Common myeloid progenitor, CD34-positive (primary cell): Measurements from ENCODE around the gene RIBC1.

Source experiments
- CTCF ChIA-PET: fragments of 350-600 bp; sonication (Branson Sonifier 250); formaldehyde crosslinking; loops from one replicate; lab custom pipeline; 2021; ENCODE audit warnings: antibody characterized with exemption; lab: Charles Lee
- POLR2A ChIA-PET: fragments of 350-600 bp; sonication (Branson Sonifier 250); formaldehyde crosslinking; loops from one replicate; lab custom pipeline; 2021; ENCODE audit warnings: antibody characterized with exemption; lab: Charles Lee
- DNase-seq, 3 donors: peaks; one replicate each; pipeline versions ENCODE4 v3.0.0 to v3.0.0-alpha.2; 2013
- H3K27ac ChIP-seq, 2 experiments: 1 replicate in 1 of 2; 2 replicates in 1 of 2; pipeline ENCODE4 v1.7.0; 2013; ENCODE audit warnings: inconsistent platforms in 2 of 2, low read length in 2 of 2, mild to moderate bottlenecking in 2 of 2, low read depth in 1 of 2, moderate library complexity in 1 of 2; ENCODE audit not compliant: severe bottlenecking in 2 of 2, insufficient read depth in 1 of 2, poor library complexity in 1 of 2
- H3K27me3 ChIP-seq, 5 experiments: replicated peaks in 2 of 5; 1 replicate in 3 of 5; 2 replicates in 2 of 5; pipeline versions ENCODE4 v1.6.1 to v1.7.0; 2013; ENCODE audit warnings: low read length in 4 of 5, mild to moderate bottlenecking in 2 of 5, moderate library complexity in 2 of 5, inconsistent platforms in 1 of 5; ENCODE audit not compliant: insufficient read depth in 5 of 5, control insufficient read depth in 4 of 5
- H3K36me3 ChIP-seq, 4 experiments: 1 replicate in 2 of 4; 2 replicates in 2 of 4; pipeline versions ENCODE4 v1.6.1 to v1.7.0; 2013; ENCODE audit warnings: low read length in 3 of 4, control low read depth in 1 of 4, mild to moderate bottlenecking in 1 of 4; ENCODE audit not compliant: control insufficient read depth in 4 of 4, insufficient read depth in 4 of 4
- H3K4me1 ChIP-seq, 4 experiments: 1 replicate in 3 of 4; 2 replicates in 1 of 4; pipeline versions ENCODE4 v1.6.1 to v1.7.1; 2013; ENCODE audit warnings: low read length in 3 of 4, mild to moderate bottlenecking in 3 of 4, control low read depth in 1 of 4, inconsistent platforms in 1 of 4, moderate library complexity in 1 of 4; ENCODE audit not compliant: control insufficient read depth in 4 of 4, insufficient read depth in 4 of 4; ENCODE audit errors: control extremely low read depth in 1 of 4
- H3K4me3 ChIP-seq, 7 experiments: 1 replicate in 4 of 7; 2 replicates in 3 of 7; pipeline versions ENCODE4 v1.5.1 to v1.7.0; 2013; ENCODE audit warnings: mild to moderate bottlenecking in 7 of 7, low read length in 6 of 7, moderate library complexity in 6 of 7, inconsistent platforms in 2 of 7, low read depth in 2 of 7, control low read depth in 1 of 7; ENCODE audit not compliant: insufficient read depth in 4 of 7, control insufficient read depth in 1 of 7; ENCODE audit errors: extremely low read depth in 1 of 7
- H3K9me3 ChIP-seq, 5 experiments: 1 replicate in 4 of 5; 2 replicates in 1 of 5; pipeline versions ENCODE4 v1.6.1 to v1.7.1; 2013; ENCODE audit warnings: low read length in 4 of 5, mild to moderate bottlenecking in 2 of 5, inconsistent platforms in 1 of 5, low read depth in 1 of 5, moderate library complexity in 1 of 5; ENCODE audit not compliant: control insufficient read depth in 4 of 5, insufficient read depth in 2 of 5; ENCODE audit errors: control extremely low read depth in 1 of 5
- whole genome bisulfite sequencing: methylation state at CpG from one replicate; pipeline ENCODE4 v1.1.5; 2013; ENCODE audit not compliant: insufficient coverage; 5-methylcytosine and 5-hydroxymethylcytosine counted together

Gene RIBC1

DNA sequence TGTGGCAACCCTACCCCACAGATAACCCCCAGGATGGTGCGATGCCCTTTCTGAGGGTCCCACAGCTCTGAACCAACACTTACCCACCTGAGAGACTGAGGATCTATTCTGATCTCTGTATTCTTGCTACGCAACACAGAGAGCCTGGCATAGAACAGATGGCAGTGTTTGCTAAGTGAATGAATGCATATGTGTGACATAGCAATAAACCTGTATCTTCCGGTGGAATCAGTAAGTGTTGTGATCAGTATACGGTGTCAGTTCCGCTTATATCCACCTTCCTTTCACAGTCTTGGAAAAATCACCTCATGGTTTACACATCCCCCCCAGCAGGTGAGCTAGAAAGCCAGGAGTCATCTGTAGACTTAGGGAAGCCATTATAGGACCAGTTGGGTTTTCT lies 17.4 kb downstream of the RIBC1 start:
- no peaks in the 10 kb centered on the region for H3K9me3 ChIP-seq
- H3K27ac ChIP-seq: no peak overlapping the region
- ChIA-PET CTCF (interaction anchor here (0.9 kb wide), 1 partner anchor 113 kb away, joined by 3 read pairs; no protein-coding TSS in a partner anchor), POLR2A (no interaction called here)
- 89% methylated on average over 1 of the region's 5 CpGs for WGBS
- peaks cover 0 to 49% (median 3%) of the 10 kb centered on the region in 5 experiments for H3K27me3 ChIP-seq
- no peak for DNase-seq
- peak overlapping the region in 3 of 7 experiments; percentile 4 to 70 (median 8) for H3K4me3 ChIP-seq
- H3K4me1 ChIP-seq: peaks cover 0 to 23% (median 19%) of the 10 kb centered on the region in 4 experiments
- H3K36me3 ChIP-seq: no peaks in the 10 kb centered on the region

DNA sequence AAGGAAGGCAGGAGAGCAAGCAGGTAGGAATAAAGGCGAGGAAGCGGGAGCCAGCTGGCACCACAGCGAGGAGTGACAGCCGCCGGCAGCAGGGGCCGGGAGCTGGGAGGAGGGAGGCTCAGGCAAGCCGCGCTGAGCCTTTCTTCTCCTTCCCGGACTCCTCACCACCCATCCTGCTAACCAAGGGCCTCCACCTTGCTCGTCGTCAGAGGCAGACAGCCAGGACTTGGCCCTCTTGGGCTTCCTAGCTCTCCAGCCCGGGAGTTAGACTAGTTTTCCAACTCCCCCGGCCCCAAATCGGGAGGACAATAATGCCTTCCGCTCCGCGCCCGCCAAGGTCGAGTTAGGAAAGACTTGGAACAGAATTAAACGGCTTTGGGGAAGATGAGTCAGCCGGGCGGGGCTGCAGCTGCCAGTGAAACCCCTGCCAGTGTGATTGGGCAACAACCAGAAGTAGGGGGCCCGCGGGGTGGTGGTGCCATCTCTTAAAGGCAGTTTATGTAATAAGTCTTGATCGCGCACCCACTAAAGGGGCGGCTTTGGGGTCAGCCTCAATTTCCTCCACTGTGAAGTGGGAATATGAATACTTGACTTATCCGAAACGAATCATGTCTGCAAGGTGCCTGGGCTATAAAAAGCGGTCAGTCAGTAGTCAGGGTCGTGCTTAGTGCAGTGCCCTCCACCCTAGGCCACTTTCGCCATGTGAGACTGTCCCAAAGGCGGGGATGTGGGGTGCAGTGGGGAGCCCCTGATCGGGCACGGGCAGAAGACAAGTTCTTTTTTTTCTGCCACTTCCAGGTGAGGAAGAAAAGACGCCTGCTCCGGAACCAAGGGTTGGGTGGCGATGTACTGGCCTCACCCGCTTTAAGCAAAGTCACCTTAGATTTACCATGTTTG lies 18.2 kb downstream of the RIBC1 start:
- Histone ChIP-seq H3K4me1 (peaks cover 0 to 21% (median 19%) of the 10 kb centered on the region in 4 experiments), H3K4me3 (peak overlapping the region in 5 of 7 experiments; percentile 3 to 70 (median 53)), H3K27me3 (peaks cover 0 to 45% (median 3%) of the 10 kb centered on the region in 5 experiments), H3K9me3 (no peaks in the 10 kb centered on the region), H3K36me3 (no peaks in the 10 kb centered on the region), H3K27ac (no peak overlapping the region)
- peak in 2 of 3 donors; percentile 63 to 66 for DNase-seq
- POLR2A ChIA-PET: no interaction called here
- 31% methylated on average over 36 of the region's 39 CpGs for WGBS
- CTCF ChIA-PET: interaction anchor here (0.9 kb wide), 1 partner anchor 114 kb away, joined by 3 read pairs; no protein-coding TSS in a partner anchor

DNA sequence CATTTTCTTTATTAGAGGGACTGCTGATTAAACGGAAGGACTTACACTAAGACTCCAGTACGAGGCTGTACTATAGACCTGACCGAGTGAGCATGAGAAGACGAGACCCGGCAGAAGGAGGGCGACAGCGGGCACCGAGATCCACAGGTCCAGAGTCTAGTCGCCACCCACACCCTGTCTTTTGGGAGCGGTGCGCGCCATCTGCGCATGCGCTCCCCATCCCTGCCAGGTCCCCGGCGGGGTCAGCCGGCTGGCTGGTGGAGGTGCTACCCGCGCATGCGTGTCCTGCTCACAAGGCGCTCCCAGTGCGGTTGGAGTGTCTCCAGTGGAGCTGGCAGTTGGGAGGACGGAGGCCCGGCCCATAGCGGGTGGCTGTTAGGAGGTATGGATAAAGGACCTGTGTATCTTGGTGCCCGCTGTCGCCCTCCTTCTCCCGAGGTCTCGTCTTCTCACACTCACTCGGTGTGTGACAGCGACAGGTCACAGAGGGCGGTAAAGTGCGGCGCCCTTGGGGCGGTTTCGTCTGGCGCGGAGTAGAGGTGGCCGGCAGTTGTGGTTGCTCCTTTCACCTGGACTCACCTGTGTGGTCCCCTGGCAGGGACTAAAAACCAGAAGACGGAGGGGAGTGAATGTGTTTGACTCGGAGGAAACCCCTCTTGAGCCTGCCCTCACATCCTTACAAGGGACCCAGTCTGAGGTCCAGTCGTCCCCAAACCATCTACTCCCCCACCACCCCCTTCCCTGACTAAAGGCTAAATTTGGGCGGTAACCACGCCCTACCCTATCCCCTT lies 19.1 kb downstream of the RIBC1 start:
- Histone ChIP-seq H3K4me3 (peak overlapping the region; percentile 8 to 70 (median 41)), H3K27me3 (peaks cover 0 to 47% (median 3%) of the 10 kb centered on the region in 5 experiments), H3K27ac (no peak overlapping the region), H3K36me3 (no peaks in the 10 kb centered on the region), H3K4me1 (peaks cover 0 to 20% (median 19%) of the 10 kb centered on the region in 4 experiments), H3K9me3 (no peaks in the 10 kb centered on the region)
- 21% methylated on average over 31 of the region's 44 CpGs for WGBS
- peak; percentile 43 to 48 (median 47) for DNase-seq
- CTCF ChIA-PET: no interaction called here
- POLR2A ChIA-PET: no interaction called here

DNA sequence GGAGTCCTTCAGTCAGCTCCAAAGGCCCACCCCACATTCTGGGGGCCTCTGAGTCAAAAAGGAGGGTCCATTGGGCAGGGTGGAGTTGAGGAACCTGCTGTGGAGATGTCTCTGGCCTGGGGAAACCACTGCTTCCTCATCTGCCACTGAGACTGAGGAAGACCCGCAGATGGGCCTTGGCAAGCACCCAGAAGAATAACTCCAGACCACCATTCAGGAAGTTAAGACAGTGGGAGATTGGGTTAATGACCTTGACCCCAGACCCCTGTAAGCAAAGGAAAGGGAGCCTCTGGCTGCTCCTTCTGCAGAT lies 19.6 kb downstream of the RIBC1 start:
- Histone ChIP-seq H3K36me3 (no peaks in the 10 kb centered on the region), H3K27me3 (peaks cover 0 to 50% (median 3%) of the 10 kb centered on the region in 5 experiments), H3K27ac (no peak overlapping the region), H3K4me3 (peak overlapping the region in 4 of 7 experiments; percentile 41 to 70 (median 56)), H3K9me3 (no peaks in the 10 kb centered on the region), H3K4me1 (peaks cover 0 to 20% (median 19%) of the 10 kb centered on the region in 4 experiments)
- 0% methylated on average over 1 of the region's 1 CpG for WGBS
- POLR2A ChIA-PET: no interaction called here
- CTCF ChIA-PET: no interaction called here
- DNase-seq: peak in 2 of 3 donors; percentile 82 to 85

DNA sequence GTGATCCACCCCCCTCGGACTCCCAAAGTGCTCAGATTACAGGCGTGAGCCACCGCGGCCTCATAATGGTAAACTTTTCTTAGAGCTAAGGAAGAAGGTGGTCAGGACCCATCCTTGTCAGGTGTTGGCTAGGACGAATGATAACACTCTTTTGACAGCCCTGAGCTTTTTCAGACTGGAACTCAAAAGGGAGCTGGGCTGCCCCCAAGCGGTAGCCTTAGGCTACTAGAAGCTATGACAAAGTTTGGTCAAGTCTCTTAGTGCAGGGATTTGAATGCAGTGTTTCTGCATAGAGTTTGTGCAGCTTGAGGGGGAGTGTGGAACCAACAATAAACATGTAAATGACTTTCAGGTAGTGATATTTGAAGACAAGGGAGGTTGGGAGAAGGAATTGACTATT lies 23.3 kb downstream of the RIBC1 start:
- WGBS: 19% methylated on average over 6 of the region's 6 CpGs
- CTCF ChIA-PET: interaction anchor here (0.9 to 4.7 kb wide), 18 partner anchors 9 to 198 kb away, joined by 3 to 30 read pairs (median 3); no protein-coding TSS in a partner anchor
- DNase-seq: peak in 2 of 3 donors; percentile 51 to 67
- no peak overlapping the region for H3K27ac ChIP-seq
- no peak overlapping the region for H3K4me3 ChIP-seq
- H3K4me1 ChIP-seq: peaks cover 0 to 15% (median 13%) of the 10 kb centered on the region in 4 experiments
- no peaks in the 10 kb centered on the region for H3K9me3 ChIP-seq
- no peaks in the 10 kb centered on the region for H3K36me3 ChIP-seq
- POLR2A ChIA-PET: interaction anchor here (0.6 kb wide), 1 partner anchor 133 kb away, joined by 3 read pairs; no protein-coding TSS in a partner anchor
- H3K27me3 ChIP-seq: peaks cover 0 to 42% (median 0%) of the 10 kb centered on the region in 5 experiments

DNA sequence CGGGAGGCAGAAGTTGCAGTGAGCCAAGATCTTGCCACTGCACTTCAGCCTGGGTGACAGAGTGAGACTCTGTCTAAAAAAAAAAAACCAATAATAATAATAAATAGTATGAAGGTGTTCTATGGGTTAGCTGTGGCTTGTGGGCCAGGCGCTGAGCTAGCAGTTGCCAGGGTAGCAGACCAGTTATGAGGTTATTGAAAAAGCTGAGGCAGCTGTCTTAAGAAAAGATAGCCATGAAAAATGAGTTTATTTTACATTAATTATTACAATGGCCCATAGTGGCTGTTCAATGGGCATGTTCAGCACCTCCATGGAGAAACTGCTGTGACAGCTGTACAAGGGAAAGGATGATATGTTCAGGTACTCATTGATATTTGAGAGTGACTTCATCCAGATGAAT lies 24.8 kb downstream of the RIBC1 start:
- Histone ChIP-seq H3K4me3 (no peak overlapping the region), H3K4me1 (peaks cover 0 to 1% (median under 1%) of the 10 kb centered on the region in 4 experiments), H3K27ac (no peak overlapping the region), H3K36me3 (no peaks in the 10 kb centered on the region), H3K9me3 (no peaks in the 10 kb centered on the region), H3K27me3 (peaks cover 0 to 27% (median 0%) of the 10 kb centered on the region in 5 experiments)
- POLR2A ChIA-PET: no interaction called here
- CTCF ChIA-PET: interaction anchor here (0.6 to 4.7 kb wide), 5 partner anchors 35 to 164 kb away, joined by 3 to 30 read pairs (median 5); no protein-coding TSS in a partner anchor
- WGBS: 80% methylated on average over 1 of the region's 2 CpGs
- no peak for DNase-seq
